ENCODE measurements around the gene TMEM59L. TPM values are rescaled to one million over a fixed set of nuclear protein-coding genes. Genes with fewer than 3 reads are reported as not detected.

The TMEM59L gene
- total RNA-seq, 1 donor from 2014 or later: 4.9 TPM

DNA sequence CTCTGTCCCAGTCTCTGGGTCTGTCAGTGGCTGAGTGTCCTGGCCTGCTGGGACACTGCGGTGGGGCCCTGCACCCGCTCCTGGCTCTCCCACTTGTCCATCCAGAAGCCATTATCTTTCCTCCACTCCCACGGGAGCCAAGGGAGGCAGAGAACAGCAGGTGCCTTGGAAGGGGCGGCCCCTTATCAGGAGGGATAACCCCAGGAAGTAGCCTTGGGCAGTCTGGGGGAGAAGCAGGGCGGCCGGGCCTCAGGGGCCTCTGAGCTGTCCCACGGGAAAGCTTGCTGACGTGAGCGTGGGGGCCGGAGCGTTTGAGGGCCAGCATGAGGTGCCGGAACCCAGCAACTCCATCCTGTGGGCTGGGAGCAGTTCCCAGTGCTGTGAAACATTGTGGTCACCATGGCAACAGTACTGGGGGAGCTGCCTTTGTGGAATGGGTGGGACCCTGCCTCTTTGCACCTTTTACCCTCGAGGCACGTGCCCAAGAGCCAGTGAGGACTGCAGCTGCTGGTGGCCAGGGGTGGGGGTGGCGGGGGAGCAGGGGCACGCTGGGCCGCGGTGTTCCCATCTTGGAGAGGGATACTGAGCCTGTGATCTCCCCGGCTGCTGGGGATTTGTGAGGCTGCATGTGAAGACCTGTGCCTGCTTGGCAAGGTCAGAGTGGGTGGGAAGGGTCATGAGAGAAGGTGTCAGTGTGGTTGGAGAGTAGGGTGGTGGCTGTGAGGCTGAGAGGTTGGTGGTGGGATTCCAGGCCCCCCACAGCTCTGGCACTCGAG, 45.1 kb downstream of the TMEM59L start:
- H3K27ac Mint-ChIP-seq: peak overlapping the region; percentile 62

GRCh38 chr19:18658366-18658855, 45.7 kb downstream of the TMEM59L start:
- DNase-seq (ENCODE audit: low spot score in 2 of 2, unreplicated experiment in 2 of 2): no peak
- Mint-ChIP-seq H3K27me3 (ENCODE audit: low read depth) (no peaks in the 10 kb centered on the region), H3K4me3 (no peak overlapping the region), H3K4me1 (peaks cover 28% of the 10 kb centered on the region), H3K27ac (no peak overlapping the region), H3K9me3 (no peaks in the 10 kb centered on the region), H3K36me3 (no peaks in the 10 kb centered on the region)
- no peak for TF ChIP-seq CTCF (IDR thresholded peaks at IDR 0.05; ENCODE audit: unreplicated experiment)

More for the DNA sequence above, 45.1 kb downstream of the TMEM59L start:
- no peaks in the 10 kb centered on the region for H3K36me3 Mint-ChIP-seq
- H3K27me3 Mint-ChIP-seq (ENCODE audit: low read depth): no peaks in the 10 kb centered on the region
- no peak overlapping the region for H3K4me3 Mint-ChIP-seq
- H3K9me3 Mint-ChIP-seq: no peaks in the 10 kb centered on the region
- H3K4me1 Mint-ChIP-seq: peaks cover 28% of the 10 kb centered on the region
- TF ChIP-seq CTCF (IDR thresholded peaks at IDR 0.05; ENCODE audit: unreplicated experiment): no peak
- no peak for DNase-seq (ENCODE audit: low spot score in 2 of 2, unreplicated experiment in 2 of 2)

- no peaks in the 10 kb centered on the region for H3K9me3 Mint-ChIP-seq
- H3K4me3 Mint-ChIP-seq: no peak overlapping the region
- no peaks in the 10 kb centered on the region for H3K27me3 Mint-ChIP-seq (ENCODE audit: low read depth)
- no peak for TF ChIP-seq CTCF (IDR thresholded peaks at IDR 0.05; ENCODE audit: unreplicated experiment)
- H3K36me3 Mint-ChIP-seq: no peaks in the 10 kb centered on the region
- no peak for DNase-seq (ENCODE audit: low spot score in 2 of 2, unreplicated experiment in 2 of 2)
- H3K4me1 Mint-ChIP-seq: peaks cover 28% of the 10 kb centered on the region
- peak overlapping the region; percentile 5 for H3K27ac Mint-ChIP-seq
Observed at GRCh38 chr19:18659281-18660050, 46.8 kb downstream of the TMEM59L start.

DNA sequence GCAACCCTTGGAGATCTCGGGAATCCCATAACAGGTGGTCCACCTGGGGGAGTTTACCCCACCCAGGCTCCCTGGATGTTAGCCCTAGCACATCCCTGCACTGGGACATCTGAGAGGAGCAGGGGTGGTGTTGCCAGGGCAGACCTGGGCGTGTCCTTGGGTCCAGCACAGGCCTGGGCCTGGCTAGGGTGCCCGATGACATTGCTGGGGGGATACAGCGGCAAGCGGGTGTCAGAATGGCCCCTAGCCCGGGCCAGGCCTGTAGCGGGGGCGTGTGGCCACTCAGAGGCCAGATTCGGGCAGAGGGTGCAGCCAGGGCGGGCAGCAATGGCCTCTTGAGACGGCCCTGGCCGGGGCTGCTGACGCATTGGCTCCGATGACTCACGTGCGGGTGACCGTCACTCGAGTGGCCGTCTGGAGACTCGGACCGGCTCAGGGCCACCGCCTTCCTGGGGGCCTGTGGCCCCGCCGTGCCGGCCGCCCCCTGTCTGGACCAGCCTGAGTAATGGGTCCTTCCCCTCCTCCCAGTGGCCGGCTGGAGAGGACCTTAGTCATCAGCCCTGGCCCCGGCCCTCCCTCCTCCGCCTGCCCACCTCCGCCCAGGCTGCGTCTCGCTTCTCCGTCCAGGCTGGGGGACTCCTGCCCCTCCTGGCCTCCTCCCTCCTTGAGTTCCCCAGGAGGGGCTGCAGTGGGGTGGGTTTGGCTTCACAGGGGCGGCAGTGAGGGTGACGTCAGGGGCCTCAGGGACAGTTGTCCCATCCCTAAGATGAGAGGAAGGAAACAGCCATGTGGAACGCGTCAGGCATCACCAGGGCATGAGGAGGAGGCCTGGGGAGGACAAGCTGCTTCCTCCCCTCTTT, 47.6 kb downstream of the TMEM59L start:
- Mint-ChIP-seq H3K27me3 (ENCODE audit: low read depth) (no peaks in the 10 kb centered on the region), H3K4me3 (no peak overlapping the region), H3K9me3 (no peaks in the 10 kb centered on the region), H3K36me3 (no peaks in the 10 kb centered on the region), H3K27ac (no peak overlapping the region), H3K4me1 (peaks cover 28% of the 10 kb centered on the region)
- DNase-seq (ENCODE audit: low spot score in 2 of 2, unreplicated experiment in 2 of 2): no peak
- TF ChIP-seq CTCF (IDR thresholded peaks at IDR 0.05; ENCODE audit: unreplicated experiment): no peak

- H3K27ac Mint-ChIP-seq: no peak overlapping the region
- no peaks in the 10 kb centered on the region for H3K9me3 Mint-ChIP-seq
- H3K4me1 Mint-ChIP-seq: peaks cover 28% of the 10 kb centered on the region
- no peak overlapping the region for H3K4me3 Mint-ChIP-seq
- H3K36me3 Mint-ChIP-seq: no peaks in the 10 kb centered on the region
- no peak for DNase-seq (ENCODE audit: low spot score in 2 of 2, unreplicated experiment in 2 of 2)
- no peaks in the 10 kb centered on the region for H3K27me3 Mint-ChIP-seq (ENCODE audit: low read depth)
- TF ChIP-seq CTCF (IDR thresholded peaks at IDR 0.05; ENCODE audit: unreplicated experiment): no peak
Observed at GRCh38 chr19:18660939-18661670, 48.4 kb downstream of the TMEM59L start.

All from mesothelial cell of epicardium (in vitro differentiated cells).